HL-60 (cell line): Measurements from ENCODE around the gene OSR1.

Experiments used
- DNase-seq, 2 experiments: peaks; one replicate each; pipeline ENCODE4 v3.0.0-alpha.2; 2010 to 2020; ENCODE audit warnings: low read depth in 1 of 2, low spot score in 1 of 2
- H3K27ac ChIP-seq: fragments of 250-450 bp; sonication (Bioruptor Pico); replicated peaks from 2 replicates; pipeline ENCODE4 v1.5.1; 2020; ENCODE audit warnings: mild to moderate bottlenecking, moderate library complexity
- H3K27me3 ChIP-seq: fragments of 250-450 bp; sonication (Bioruptor Pico); 2 replicates; pipeline ENCODE4 v1.5.1; 2021; ENCODE audit warnings: mild to moderate bottlenecking, moderate library complexity; ENCODE audit not compliant: insufficient read depth, poor library complexity, severe bottlenecking
- H3K4me3 ChIP-seq: replicated peaks from 2 replicates; pipeline ENCODE4 v1.5.1; 2011; ENCODE audit warnings: mild to moderate bottlenecking, control low read depth, low read length; ENCODE audit not compliant: insufficient read depth
- GABPA ChIP-seq: IDR thresholded peaks from 2 replicates; pipeline ENCODE4 v1.6.1; 2012; ENCODE audit warnings: low read depth
- POLR2AphosphoS5 ChIP-seq: IDR thresholded peaks from 2 replicates; pipeline ENCODE4 v1.6.1; 2012; ENCODE audit warnings: low read depth
- SPI1 ChIP-seq: IDR thresholded peaks from 2 replicates; pipeline ENCODE4 v1.6.1; 2012; ENCODE audit warnings: low read depth, mild to moderate bottlenecking, borderline replicate concordance
- TF ChIP-seq, protein P1 (sequence below): IDR thresholded peaks from one replicate; pipeline ENCODE4 v1.5.1; 2011; ENCODE audit warnings: low read length, control low read depth, inconsistent platforms; ENCODE audit not compliant: insufficient read depth
- TF ChIP-seq, protein P2 (sequence below): IDR thresholded peaks from 2 replicates; pipeline ENCODE4 v1.6.1; 2012; ENCODE audit warnings: low read depth; ENCODE audit not compliant: insufficient replicate concordance

The OSR1 gene

DNA sequence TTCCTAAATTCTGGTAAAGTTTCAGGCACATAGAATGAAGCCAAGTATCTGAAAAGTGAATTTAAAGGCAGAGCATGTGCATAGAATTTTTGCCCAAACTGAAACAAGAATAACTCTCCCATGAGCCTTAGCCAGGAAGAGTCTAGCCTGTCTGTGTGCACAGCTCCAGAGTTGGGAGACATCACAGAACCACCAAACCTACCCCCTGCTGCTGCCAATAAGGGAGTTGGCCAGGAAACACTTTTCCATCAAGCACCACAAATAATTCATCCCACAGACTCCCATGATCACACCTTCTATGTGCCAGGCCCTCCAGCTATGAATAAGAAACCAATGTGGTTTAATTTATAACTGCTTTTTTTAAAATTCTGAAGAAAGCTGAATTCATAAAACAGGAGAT is 27.0 kb downstream of the OSR1 start:
- no peak overlapping the region for H3K4me3 ChIP-seq
- TF ChIP-seq, protein P1, sequence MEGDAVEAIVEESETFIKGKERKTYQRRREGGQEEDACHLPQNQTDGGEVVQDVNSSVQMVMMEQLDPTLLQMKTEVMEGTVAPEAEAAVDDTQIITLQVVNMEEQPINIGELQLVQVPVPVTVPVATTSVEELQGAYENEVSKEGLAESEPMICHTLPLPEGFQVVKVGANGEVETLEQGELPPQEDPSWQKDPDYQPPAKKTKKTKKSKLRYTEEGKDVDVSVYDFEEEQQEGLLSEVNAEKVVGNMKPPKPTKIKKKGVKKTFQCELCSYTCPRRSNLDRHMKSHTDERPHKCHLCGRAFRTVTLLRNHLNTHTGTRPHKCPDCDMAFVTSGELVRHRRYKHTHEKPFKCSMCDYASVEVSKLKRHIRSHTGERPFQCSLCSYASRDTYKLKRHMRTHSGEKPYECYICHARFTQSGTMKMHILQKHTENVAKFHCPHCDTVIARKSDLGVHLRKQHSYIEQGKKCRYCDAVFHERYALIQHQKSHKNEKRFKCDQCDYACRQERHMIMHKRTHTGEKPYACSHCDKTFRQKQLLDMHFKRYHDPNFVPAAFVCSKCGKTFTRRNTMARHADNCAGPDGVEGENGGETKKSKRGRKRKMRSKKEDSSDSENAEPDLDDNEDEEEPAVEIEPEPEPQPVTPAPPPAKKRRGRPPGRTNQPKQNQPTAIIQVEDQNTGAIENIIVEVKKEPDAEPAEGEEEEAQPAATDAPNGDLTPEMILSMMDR = no peak
- no peak for TF ChIP-seq POLR2AphosphoS5
- TF ChIP-seq, protein P2, sequence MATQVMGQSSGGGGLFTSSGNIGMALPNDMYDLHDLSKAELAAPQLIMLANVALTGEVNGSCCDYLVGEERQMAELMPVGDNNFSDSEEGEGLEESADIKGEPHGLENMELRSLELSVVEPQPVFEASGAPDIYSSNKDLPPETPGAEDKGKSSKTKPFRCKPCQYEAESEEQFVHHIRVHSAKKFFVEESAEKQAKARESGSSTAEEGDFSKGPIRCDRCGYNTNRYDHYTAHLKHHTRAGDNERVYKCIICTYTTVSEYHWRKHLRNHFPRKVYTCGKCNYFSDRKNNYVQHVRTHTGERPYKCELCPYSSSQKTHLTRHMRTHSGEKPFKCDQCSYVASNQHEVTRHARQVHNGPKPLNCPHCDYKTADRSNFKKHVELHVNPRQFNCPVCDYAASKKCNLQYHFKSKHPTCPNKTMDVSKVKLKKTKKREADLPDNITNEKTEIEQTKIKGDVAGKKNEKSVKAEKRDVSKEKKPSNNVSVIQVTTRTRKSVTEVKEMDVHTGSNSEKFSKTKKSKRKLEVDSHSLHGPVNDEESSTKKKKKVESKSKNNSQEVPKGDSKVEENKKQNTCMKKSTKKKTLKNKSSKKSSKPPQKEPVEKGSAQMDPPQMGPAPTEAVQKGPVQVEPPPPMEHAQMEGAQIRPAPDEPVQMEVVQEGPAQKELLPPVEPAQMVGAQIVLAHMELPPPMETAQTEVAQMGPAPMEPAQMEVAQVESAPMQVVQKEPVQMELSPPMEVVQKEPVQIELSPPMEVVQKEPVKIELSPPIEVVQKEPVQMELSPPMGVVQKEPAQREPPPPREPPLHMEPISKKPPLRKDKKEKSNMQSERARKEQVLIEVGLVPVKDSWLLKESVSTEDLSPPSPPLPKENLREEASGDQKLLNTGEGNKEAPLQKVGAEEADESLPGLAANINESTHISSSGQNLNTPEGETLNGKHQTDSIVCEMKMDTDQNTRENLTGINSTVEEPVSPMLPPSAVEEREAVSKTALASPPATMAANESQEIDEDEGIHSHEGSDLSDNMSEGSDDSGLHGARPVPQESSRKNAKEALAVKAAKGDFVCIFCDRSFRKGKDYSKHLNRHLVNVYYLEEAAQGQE = no peak
- no peak for TF ChIP-seq GABPA
- TF ChIP-seq SPI1 = no peak
- H3K27me3 ChIP-seq = no peaks in the 10 kb centered on the region
- no peak overlapping the region for H3K27ac ChIP-seq
- no peak for DNase-seq

DNA sequence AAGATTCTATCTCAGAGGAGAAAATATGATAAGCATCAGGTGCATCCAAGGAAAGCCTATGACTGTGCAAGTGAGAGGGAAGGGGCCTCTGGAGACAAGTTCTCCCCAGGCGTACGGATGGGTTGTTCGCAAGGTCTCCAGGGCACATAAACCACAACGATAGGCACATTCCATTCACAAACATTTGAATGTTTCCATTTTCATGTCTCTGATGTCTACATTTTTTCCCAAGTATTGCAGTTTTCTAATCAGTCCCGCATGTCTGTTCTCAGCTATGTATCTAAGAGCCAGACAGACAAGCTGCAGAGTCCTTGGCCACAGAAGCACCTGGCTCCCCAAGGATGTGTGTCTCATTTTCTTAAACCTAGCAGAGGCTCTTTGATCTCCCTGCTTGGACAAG is 28.0 kb downstream of the OSR1 start:
- DNase-seq = no peak
- TF ChIP-seq POLR2AphosphoS5 (no peak), SPI1 (no peak), GABPA (no peak)
- TF ChIP-seq, protein P2 = no peak
- TF ChIP-seq, protein P1 = no peak

DNA sequence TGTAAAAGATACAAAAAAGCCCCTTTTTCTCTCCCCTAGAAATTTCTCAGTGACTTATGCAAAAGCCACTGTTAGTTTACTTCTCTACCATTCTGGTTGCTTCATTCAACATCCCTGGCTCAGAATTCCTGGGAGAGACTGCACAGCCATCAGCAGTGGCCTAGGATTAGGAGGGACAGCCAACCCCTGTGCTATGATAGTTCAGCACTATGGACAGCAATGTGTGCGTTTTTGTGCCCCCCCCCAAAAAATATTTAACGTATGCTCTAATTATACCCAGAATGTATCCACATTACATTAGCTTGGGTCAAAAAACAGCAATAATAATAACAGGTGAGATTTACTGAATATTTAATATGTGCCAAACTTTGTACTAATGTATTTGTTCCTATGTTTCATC is 29.0 kb downstream of the OSR1 start:
- no peaks in the 10 kb centered on the region for H3K27me3 ChIP-seq
- no peak for DNase-seq
- TF ChIP-seq POLR2AphosphoS5 (no peak), SPI1 (no peak), GABPA (no peak)
- TF ChIP-seq, protein P1 = no peak
- TF ChIP-seq, protein P2 = peak; percentile 91
- H3K27ac ChIP-seq = no peak overlapping the region
- no peak overlapping the region for H3K4me3 ChIP-seq

More for the DNA sequence above, 28.0 kb downstream of the OSR1 start:
- Histone ChIP-seq H3K27me3 (no peaks in the 10 kb centered on the region), H3K4me3 (no peak overlapping the region), H3K27ac (no peak overlapping the region)
